Trophoblast cell (in vitro differentiated cells and primary cell): ENCODE results near the gene CHRNE.

Experiments
- DNase-seq, 2 donors: peaks; one replicate each; pipeline ENCODE4 v3.0.0-alpha.2; 2016
- H2AFZ ChIP-seq: 2 replicates; pipeline ENCODE4 v1.6.1; 2013; ENCODE audit warnings: low read length, moderate library complexity, mild to moderate bottlenecking; ENCODE audit not compliant: insufficient read depth, poor library complexity
- H2AK5ac ChIP-seq: 2 replicates; pipeline ENCODE4 v1.6.1; 2013; ENCODE audit warnings: mild to moderate bottlenecking, low read length
- H2BK120ac ChIP-seq: 2 replicates; pipeline ENCODE4 v1.6.1; 2013; ENCODE audit warnings: low read length, mild to moderate bottlenecking, moderate library complexity; ENCODE audit not compliant: insufficient read depth, poor library complexity
- H2BK12ac ChIP-seq: 2 replicates; pipeline ENCODE4 v1.6.1; 2013; ENCODE audit warnings: mild to moderate bottlenecking, low read length, moderate library complexity
- H2BK5ac ChIP-seq: 2 replicates; pipeline ENCODE4 v1.6.1; 2013; ENCODE audit warnings: low read length, low read depth, moderate library complexity, mild to moderate bottlenecking; ENCODE audit not compliant: poor library complexity
- H3K14ac ChIP-seq: 2 replicates; pipeline ENCODE4 v1.6.1; 2013; ENCODE audit warnings: mild to moderate bottlenecking, low read length
- H3K18ac ChIP-seq: 2 replicates; pipeline ENCODE4 v1.6.1; 2013; ENCODE audit warnings: mild to moderate bottlenecking, low read length
- H3K23ac ChIP-seq: 2 replicates; pipeline ENCODE4 v1.6.1; 2013; ENCODE audit warnings: low read length
- H3K27ac ChIP-seq: 2 replicates; pipeline ENCODE4 v1.5.1; 2013; ENCODE audit warnings: low read depth, mild to moderate bottlenecking, inconsistent platforms, low read length, moderate library complexity
- H3K27me3 ChIP-seq: 2 replicates; pipeline ENCODE4 v1.6.1; 2013; ENCODE audit warnings: inconsistent platforms, mild to moderate bottlenecking, low read length, moderate library complexity; ENCODE audit not compliant: insufficient read depth
- H3K36me3 ChIP-seq, 2 experiments: 1 replicate in 1 of 2; 2 replicates in 1 of 2; pipeline ENCODE4 v1.6.1; 2013; ENCODE audit warnings: low read length in 2 of 2, mild to moderate bottlenecking in 2 of 2, moderate library complexity in 1 of 2; ENCODE audit not compliant: insufficient read depth in 2 of 2, control insufficient read depth in 1 of 2
- H3K4ac ChIP-seq: 2 replicates; pipeline ENCODE4 v1.6.1; 2013; ENCODE audit warnings: low read depth, mild to moderate bottlenecking, low read length, moderate library complexity
- H3K4me1 ChIP-seq, 2 experiments: 1 replicate in 1 of 2; 2 replicates in 1 of 2; pipeline ENCODE4 v1.6.1; 2013; ENCODE audit warnings: low read length in 2 of 2, mild to moderate bottlenecking in 2 of 2, moderate library complexity in 1 of 2; ENCODE audit not compliant: insufficient read depth in 2 of 2, control insufficient read depth in 1 of 2
- H3K4me2 ChIP-seq: 2 replicates; pipeline ENCODE4 v1.6.1; 2013; ENCODE audit warnings: inconsistent platforms, mild to moderate bottlenecking, low read length, moderate library complexity
- H3K4me3 ChIP-seq: 2 replicates; pipeline ENCODE4 v1.5.1; 2013; ENCODE audit warnings: mild to moderate bottlenecking, low read depth, low read length, inconsistent platforms
- H3K79me1 ChIP-seq: one replicate; pipeline ENCODE4 v1.6.1; 2013; ENCODE audit warnings: low read length
- H3K79me2 ChIP-seq: 2 replicates; pipeline ENCODE4 v1.6.1; 2013; ENCODE audit warnings: low read length, mild to moderate bottlenecking; ENCODE audit not compliant: control insufficient read depth, insufficient read depth, poor library complexity
- H3K9ac ChIP-seq: 2 replicates; pipeline ENCODE4 v1.6.1; 2013; ENCODE audit warnings: mild to moderate bottlenecking, low read length
- H3K9me3 ChIP-seq: 2 replicates; pipeline ENCODE4 v1.6.1; 2013; ENCODE audit warnings: low read depth, mild to moderate bottlenecking, control low read depth, inconsistent platforms, low read length; ENCODE audit not compliant: insufficient read depth
- H4K12ac ChIP-seq: 2 replicates; pipeline ENCODE4 v1.6.1; 2013; ENCODE audit warnings: low read depth, mild to moderate bottlenecking, low read length, moderate library complexity
- H4K8ac ChIP-seq: 2 replicates; pipeline ENCODE4 v1.6.1; 2013; ENCODE audit warnings: low read depth, mild to moderate bottlenecking, low read length, moderate library complexity
- H4K91ac ChIP-seq: one replicate; pipeline ENCODE4 v1.6.1; 2013; ENCODE audit warnings: low read depth, mild to moderate bottlenecking, low read length, moderate library complexity
- WGBS: extraction: QIAGEN DNeasy Blood & Tissue Kit; methylation state at CpG from one replicate; pipeline ENCODE4 v1.1.7; 2013; ENCODE audit warnings: missing lambda C conversion rate; ENCODE audit not compliant: insufficient read length, insufficient coverage; ENCODE audit errors: extremely low coverage; 5-methylcytosine and 5-hydroxymethylcytosine counted together

Gene CHRNE

GRCh38 chr17:4898351-4898750 lies 4.5 kb downstream of the CHRNE start:
- H3K4me3 ChIP-seq, result no peak overlapping the region
- no peaks in the 10 kb centered on the region for H3K9me3 ChIP-seq
- no CpG with 5 or more reads among the region's 8 CpGs for WGBS
- H3K27me3 ChIP-seq, result no peaks in the 10 kb centered on the region
- H3K4ac ChIP-seq, result no peak overlapping the region
- no peak overlapping the region for H2BK120ac ChIP-seq
- no peaks in the 10 kb centered on the region for H3K4me1 ChIP-seq
- H4K12ac ChIP-seq, result no peak overlapping the region
- no peak overlapping the region for H2AFZ ChIP-seq
- no peak overlapping the region for H3K23ac ChIP-seq
- H4K91ac ChIP-seq, result no peak overlapping the region
- DNase-seq, result no peak
- no peak overlapping the region for H2BK12ac ChIP-seq
- no peak overlapping the region for H4K8ac ChIP-seq
- no peak overlapping the region for H3K14ac ChIP-seq
- no peak overlapping the region for H3K18ac ChIP-seq
- H3K4me2 ChIP-seq, result no peak overlapping the region
- H3K27ac ChIP-seq, result no peak overlapping the region
- H3K79me2 ChIP-seq, result no peaks in the 10 kb centered on the region
- no peaks in the 10 kb centered on the region for H3K79me1 ChIP-seq
- no peak overlapping the region for H3K9ac ChIP-seq
- peaks cover 68 to 81% of the 10 kb centered on the region in 2 experiments for H3K36me3 ChIP-seq
- H2AK5ac ChIP-seq, result no peak overlapping the region
- no peak overlapping the region for H2BK5ac ChIP-seq

- Histone ChIP-seq H3K36me3 (peaks cover 73 to 87% of the 10 kb centered on the region in 2 experiments), H3K14ac (no peak overlapping the region), H3K23ac (no peak overlapping the region), H3K4me3 (no peak overlapping the region), H2BK12ac (no peak overlapping the region), H3K4me1 (no peaks in the 10 kb centered on the region), H4K8ac (no peak overlapping the region), H2AFZ (no peak overlapping the region), H4K91ac (no peak overlapping the region), H2BK120ac (no peak overlapping the region), H2AK5ac (no peak overlapping the region), H3K79me2 (no peaks in the 10 kb centered on the region), H3K27ac (no peak overlapping the region), H4K12ac (no peak overlapping the region), H2BK5ac (no peak overlapping the region), H3K79me1 (no peaks in the 10 kb centered on the region), H3K9me3 (no peaks in the 10 kb centered on the region), H3K27me3 (no peaks in the 10 kb centered on the region), H3K18ac (no peak overlapping the region), H3K9ac (no peak overlapping the region), H3K4me2 (no peak overlapping the region), H3K4ac (no peak overlapping the region)
- no peak for DNase-seq
- no CpG with 5 or more reads among the region's 5 CpGs for WGBS
Measured at GRCh38 chr17:4897785-4898184, 5.1 kb downstream of the CHRNE start.

- peaks cover 1% of the 10 kb centered on the region for H3K9me3 ChIP-seq
- DNase-seq, result no peak
- H3K79me1 ChIP-seq, result no peaks in the 10 kb centered on the region
- H4K8ac ChIP-seq, result no peak overlapping the region
- H4K91ac ChIP-seq, result no peak overlapping the region
- no peak overlapping the region for H4K12ac ChIP-seq
- H3K4me1 ChIP-seq, result no peaks in the 10 kb centered on the region
- H3K14ac ChIP-seq, result no peak overlapping the region
- no peaks in the 10 kb centered on the region for H3K79me2 ChIP-seq
- no peak overlapping the region for H3K18ac ChIP-seq
- no peak overlapping the region for H3K4me2 ChIP-seq
- no CpG with 5 or more reads among the region's 10 CpGs for WGBS
- H2AK5ac ChIP-seq, result no peak overlapping the region
- no peak overlapping the region for H3K9ac ChIP-seq
- no peaks in the 10 kb centered on the region for H3K27me3 ChIP-seq
- H2BK120ac ChIP-seq, result no peak overlapping the region
- peaks cover 79 to 93% of the 10 kb centered on the region in 2 experiments for H3K36me3 ChIP-seq
- H3K27ac ChIP-seq, result no peak overlapping the region
- no peak overlapping the region for H3K4ac ChIP-seq
- H3K23ac ChIP-seq, result no peak overlapping the region
- no peak overlapping the region for H2BK5ac ChIP-seq
- H2AFZ ChIP-seq, result no peak overlapping the region
- H3K4me3 ChIP-seq, result no peak overlapping the region
- no peak overlapping the region for H2BK12ac ChIP-seq
Measured at GRCh38 chr17:4897198-4897687, 5.7 kb downstream of the CHRNE start.

- no peak overlapping the region for H3K9ac ChIP-seq
- no CpG with 5 or more reads among the region's 27 CpGs for WGBS
- H4K8ac ChIP-seq, result no peak overlapping the region
- no peak overlapping the region for H3K27ac ChIP-seq
- no peak overlapping the region for H2AFZ ChIP-seq
- no peaks in the 10 kb centered on the region for H3K79me1 ChIP-seq
- no peak overlapping the region for H2AK5ac ChIP-seq
- H3K9me3 ChIP-seq, result peaks cover 1% of the 10 kb centered on the region
- no peak for DNase-seq
- no peak overlapping the region for H3K4ac ChIP-seq
- H2BK12ac ChIP-seq, result no peak overlapping the region
- no peaks in the 10 kb centered on the region for H3K27me3 ChIP-seq
- H2BK5ac ChIP-seq, result no peak overlapping the region
- no peak overlapping the region for H3K4me3 ChIP-seq
- H3K4me2 ChIP-seq, result no peak overlapping the region
- H3K23ac ChIP-seq, result no peak overlapping the region
- H3K36me3 ChIP-seq, result peaks cover 86 to 97% of the 10 kb centered on the region in 2 experiments
- H4K91ac ChIP-seq, result no peak overlapping the region
- H2BK120ac ChIP-seq, result no peak overlapping the region
- no peaks in the 10 kb centered on the region for H3K4me1 ChIP-seq
- H3K79me2 ChIP-seq, result no peaks in the 10 kb centered on the region
- no peak overlapping the region for H4K12ac ChIP-seq
- no peak overlapping the region for H3K14ac ChIP-seq
- no peak overlapping the region for H3K18ac ChIP-seq
Measured at GRCh38 chr17:4896332-4897197, 6.3 kb downstream of the CHRNE start.
